NCI-H2081 treated with DMSO at 0.1 percent for 48 hours (cell line): ENCODE results near the gene NTSR2.
"Not testable (repeated sequence)": the region's sequence is repeated elsewhere in the genome, so short reads cannot be mapped to it uniquely, and the experiment has no call there.

ENCODE experiments used
- DNase-seq: peaks from one replicate; lab custom pipeline; 2025; lab: John Stamatoyannopoulos, UW

NTSR2 gene

GRCh38 chr2:11679486-11680181, 9.6 kb upstream of the NTSR2 start:
- DNase-seq: no peak

DNA sequence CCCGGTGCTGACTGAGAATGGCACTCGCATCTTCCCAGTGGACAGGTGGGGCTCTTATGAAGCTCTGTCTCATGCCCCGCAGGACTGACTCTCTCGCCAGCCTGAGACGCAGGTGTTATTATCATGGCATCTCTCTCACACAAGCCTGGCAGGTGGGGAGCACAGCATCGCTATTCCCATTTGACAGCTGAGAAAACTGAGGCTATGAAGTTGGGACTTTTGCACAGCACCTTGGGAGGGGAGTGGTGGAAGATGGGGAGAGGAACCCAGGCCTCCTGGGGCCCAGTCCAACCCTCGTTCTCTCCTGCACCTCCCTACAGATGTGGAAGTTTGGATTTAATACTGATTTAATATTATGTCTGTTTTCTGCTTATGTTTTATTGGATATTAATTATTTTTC, 9.0 kb upstream of the NTSR2 start:
- DNase-seq: no peak

GRCh38 chr2:11678306-11678960, 8.4 kb upstream of the NTSR2 start:
- no peak for DNase-seq

DNA sequence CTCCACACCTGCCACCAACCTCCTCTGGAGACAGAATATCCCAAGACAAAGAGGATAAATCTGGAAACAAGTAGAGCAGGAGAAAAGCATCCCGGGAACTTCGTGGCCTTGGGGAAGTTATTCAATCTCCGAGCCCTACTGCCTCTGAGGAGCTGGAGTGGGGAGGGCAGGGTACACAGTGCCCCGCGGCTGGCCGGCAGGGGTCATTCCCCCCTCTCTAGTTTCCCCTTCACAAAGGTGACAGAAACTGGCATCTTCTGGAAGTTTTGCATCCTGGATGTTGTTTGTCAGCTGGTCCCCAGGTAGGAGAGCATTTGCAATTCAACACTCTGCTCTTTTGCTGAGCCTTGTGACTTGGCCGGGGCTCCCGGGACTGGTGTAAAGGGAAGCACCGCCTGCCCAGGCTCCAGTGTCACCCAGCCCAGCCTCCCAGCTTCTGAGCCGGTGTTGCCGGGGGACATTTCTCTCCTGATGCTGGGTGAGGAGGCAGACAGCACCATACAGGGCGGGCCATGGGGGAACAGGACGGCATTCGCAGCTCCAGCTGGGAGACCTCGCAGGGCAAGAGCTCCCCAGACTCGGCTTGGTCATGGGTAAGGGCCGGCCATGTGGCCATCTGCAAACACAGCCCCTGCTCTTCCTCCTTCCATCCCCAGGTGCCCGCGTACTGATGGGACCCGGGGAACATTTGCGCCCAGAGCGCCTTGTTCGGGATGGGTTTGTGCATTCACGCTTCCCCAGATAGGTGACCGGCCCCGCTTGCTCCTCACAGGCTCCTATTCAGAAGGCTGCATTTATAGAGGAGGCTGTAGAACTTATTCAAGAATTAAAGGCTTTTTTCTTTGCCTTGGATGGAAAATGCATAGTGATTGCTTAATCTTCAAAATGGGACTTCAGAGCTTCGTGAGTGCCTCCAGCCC, 7.4 kb upstream of the NTSR2 start:
- no peak for DNase-seq

- DNase-seq: no peak
These were observed 6.6 kb upstream of the NTSR2 start for GRCh38 chr2:11676640-11677039.

GRCh38 chr2:11675423-11676112, 5.6 kb upstream of the NTSR2 start:
- DNase-seq: no peak

DNA sequence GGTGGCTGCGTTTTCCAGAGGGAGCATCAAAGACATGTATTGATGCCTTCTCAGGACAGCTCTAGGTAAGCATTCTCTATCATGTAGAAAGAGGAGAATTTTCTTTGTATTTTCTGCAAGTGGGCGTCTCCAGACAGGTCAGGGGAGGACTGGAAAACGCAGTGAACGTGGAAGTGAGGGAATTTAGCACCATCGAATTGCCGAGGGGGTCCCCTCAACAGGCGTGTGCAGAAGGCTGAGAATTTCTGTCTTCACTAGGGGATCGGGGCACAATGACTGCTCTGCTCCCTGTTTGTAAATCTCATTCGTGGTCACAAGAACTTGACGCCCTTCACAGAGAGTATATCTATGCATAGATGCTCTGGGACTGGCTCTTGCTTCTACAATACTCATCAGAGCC, 5.0 kb upstream of the NTSR2 start:
- no peak for DNase-seq

GRCh38 chr2:11672407-11672806, 2.4 kb upstream of the NTSR2 start:
- no peak for DNase-seq

- DNase-seq: no peak
These were observed 1.9 kb downstream of the NTSR2 start for GRCh38 chr2:11667866-11668637.

- DNase-seq: no peak
These were observed 2.8 kb downstream of the NTSR2 start for GRCh38 chr2:11667194-11667593.

DNA sequence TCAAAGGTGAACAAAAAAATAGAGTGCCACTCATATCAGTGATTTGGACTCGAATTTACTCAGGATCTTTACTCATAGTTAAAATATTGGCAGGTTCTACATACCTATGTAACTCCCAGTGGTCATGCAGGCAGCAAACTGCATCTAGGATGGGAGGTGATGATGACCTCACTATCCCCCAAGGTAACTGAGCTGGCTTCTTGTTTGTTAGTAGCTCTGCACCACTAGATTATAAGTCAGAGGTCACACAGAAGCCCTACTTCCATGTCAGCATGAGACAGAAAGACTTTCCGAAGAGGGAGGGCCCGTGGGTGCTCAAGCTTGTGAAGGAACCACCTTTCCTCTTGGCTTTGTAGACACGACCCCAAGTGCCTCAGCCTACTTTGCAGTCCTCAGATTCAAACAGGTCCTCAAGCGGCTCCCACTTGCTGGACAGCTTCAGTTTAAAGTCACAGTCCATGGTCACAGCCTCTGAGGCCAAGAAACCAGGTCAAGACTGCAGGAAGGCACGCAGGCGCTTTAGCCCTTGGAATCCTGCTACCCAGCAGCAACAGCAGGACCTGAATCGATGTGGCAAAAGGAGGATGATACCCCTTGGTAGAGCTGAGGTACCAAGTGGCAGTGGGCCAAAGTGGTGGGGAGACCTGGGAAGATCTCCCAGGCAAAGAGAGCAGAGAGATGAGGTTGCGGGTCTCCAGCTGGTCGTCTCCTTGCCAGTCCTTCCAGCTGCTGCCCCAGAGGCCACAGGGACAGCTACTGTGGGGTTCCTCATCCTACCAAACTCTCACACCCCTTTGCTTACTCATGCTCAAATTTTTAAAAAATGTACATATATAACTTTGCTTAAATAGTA, 4.3 kb downstream of the NTSR2 start:
- no peak for DNase-seq

- DNase-seq: no peak
These were observed 5.0 kb downstream of the NTSR2 start for GRCh38 chr2:11665028-11665427.

- DNase-seq: no peak
These were observed 6.6 kb downstream of the NTSR2 start for GRCh38 chr2:11663427-11663826.

DNA sequence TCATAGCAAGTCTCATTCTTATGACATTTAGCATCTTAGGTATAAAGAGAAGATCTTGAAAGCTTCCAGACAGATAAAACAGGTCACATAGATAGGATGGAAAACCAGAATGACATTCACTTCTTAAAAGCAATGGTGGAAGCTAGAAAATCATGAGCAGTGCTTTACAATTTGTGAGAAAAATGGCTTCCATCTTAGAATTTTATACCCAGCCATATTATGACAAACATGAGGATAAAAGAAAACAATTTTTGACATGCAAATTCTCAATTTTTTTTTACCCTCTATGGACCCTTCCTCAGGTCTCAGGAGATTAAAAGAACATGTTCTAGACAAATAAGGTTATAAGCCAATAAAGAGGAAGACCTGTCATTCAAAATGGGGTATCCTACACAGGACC, 7.1 kb downstream of the NTSR2 start:
- no peak for DNase-seq

DNA sequence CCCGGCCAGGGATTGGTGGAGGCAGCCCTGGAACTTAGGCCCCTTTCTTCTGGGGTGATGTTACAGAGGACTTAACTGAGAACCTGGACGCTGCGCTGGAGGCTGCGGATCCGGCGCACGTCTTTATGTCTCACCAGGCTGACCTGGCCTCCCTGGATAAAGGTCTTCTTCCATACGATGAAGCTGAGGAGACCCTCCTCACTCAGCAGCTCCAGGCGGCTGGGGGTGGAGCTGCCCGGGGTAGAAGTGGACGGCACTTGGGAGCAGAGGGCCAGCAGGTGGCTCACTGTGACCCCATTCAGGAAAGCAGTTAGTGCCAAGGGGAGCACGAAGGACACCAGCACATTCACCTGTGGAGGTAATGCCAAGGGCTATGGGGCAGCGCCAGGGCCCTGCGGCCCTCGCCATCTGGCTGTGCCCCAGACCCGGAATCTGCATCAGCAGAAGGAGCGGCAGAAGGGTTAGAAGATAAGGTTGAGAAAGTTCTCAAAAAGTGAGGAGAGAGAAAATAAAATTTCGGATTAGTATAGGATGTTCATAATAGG, 8.0 kb downstream of the NTSR2 start:
- DNase-seq: no peak

DNA sequence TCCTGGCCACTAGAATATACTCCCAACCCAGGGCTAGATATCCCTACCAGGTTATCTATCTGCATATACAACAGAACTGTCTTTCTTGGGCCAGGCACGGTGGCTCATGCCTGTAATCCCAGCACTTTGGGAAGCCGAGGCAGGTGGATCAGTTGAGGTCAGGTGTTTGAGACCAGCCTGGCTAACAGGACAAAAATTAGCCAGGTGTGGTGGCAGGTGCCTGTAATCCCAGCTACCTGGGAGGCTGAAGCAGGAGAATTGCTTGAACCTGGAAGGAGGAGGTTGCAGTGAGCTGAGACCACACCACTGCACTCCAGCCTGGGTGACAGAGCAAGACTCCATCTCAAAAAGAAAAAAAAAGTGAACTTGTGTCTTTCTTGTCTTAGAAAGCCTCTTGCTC, 9.6 kb downstream of the NTSR2 start:
- not testable (repeated sequence) for DNase-seq

GRCh38 chr2:11659851-11660250, 10.1 kb downstream of the NTSR2 start:
- DNase-seq: no peak

DNA sequence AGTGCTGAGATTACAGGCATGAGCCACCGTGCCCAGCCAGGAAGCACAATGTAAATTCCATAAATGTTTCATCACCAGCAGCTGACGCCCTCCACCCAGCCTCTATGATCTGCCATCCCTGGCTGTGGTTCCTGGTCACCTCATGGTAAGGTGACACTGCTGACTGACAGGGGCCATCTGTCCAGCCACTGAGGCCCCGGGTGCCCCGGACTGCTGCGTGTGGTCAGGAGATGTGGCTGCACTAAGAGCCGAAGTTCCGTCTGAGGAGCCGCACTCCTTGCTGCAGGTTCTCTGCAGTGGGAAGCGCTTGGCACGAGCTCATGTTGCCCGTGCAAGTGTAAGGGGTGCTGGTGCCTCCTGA, 10.9 kb downstream of the NTSR2 start:
- no peak for DNase-seq

GRCh38 chr2:11658208-11659114, 11.5 kb downstream of the NTSR2 start:
- no peak for DNase-seq
